EH (cell line): ENCODE measurements around the gene RAPGEF6.
"Not testable (repeated sequence)": the region's sequence is repeated elsewhere in the genome, so short reads cannot be mapped to it uniquely, and the experiment has no call there.

ENCODE experiments used
- DNase-seq: peaks from one replicate; pipeline ENCODE4 v3.0.0-alpha.2; 2015; ENCODE audit warnings: low read depth

Gene RAPGEF6

GRCh38 chr5:131505237-131505908 lies 129.7 kb downstream of the RAPGEF6 start:
- DNase-seq, result peak; percentile 64

- no peak for DNase-seq
Observed at GRCh38 chr5:131496400-131496713, 138.7 kb downstream of the RAPGEF6 start.

GRCh38 chr5:131495536-131496399 lies 139.3 kb downstream of the RAPGEF6 start:
- DNase-seq, result no peak

- peak; percentile 32 for DNase-seq
Observed at GRCh38 chr5:131491749-131492148, 143.3 kb downstream of the RAPGEF6 start.

GRCh38 chr5:131488463-131488862 lies 146.6 kb downstream of the RAPGEF6 start:
- peak; percentile 5 for DNase-seq

GRCh38 chr5:131487371-131487770 lies 147.7 kb downstream of the RAPGEF6 start:
- DNase-seq, result not testable (repeated sequence)

GRCh38 chr5:131482617-131483016 lies 152.4 kb downstream of the RAPGEF6 start:
- DNase-seq, result no peak

GRCh38 chr5:131481569-131481968 lies 153.5 kb downstream of the RAPGEF6 start:
- peak; percentile 30 for DNase-seq

GRCh38 chr5:131475541-131475941 lies 159.5 kb downstream of the RAPGEF6 start:
- DNase-seq, result peak; percentile 71

GRCh38 chr5:131473731-131474130 lies 161.3 kb downstream of the RAPGEF6 start:
- DNase-seq, result no peak

GRCh38 chr5:131466171-131466766 lies 168.8 kb downstream of the RAPGEF6 start:
- peak; percentile 73 for DNase-seq

- DNase-seq, result no peak
Observed at GRCh38 chr5:131463656-131464055, 171.4 kb downstream of the RAPGEF6 start.

- no peak for DNase-seq
Observed at GRCh38 chr5:131462454-131462853, 172.6 kb downstream of the RAPGEF6 start.

GRCh38 chr5:131461742-131462141 lies 173.3 kb downstream of the RAPGEF6 start:
- no peak for DNase-seq

- no peak for DNase-seq
Observed at GRCh38 chr5:131460867-131461572, 174.0 kb downstream of the RAPGEF6 start.

GRCh38 chr5:131460133-131460532 lies 174.9 kb downstream of the RAPGEF6 start:
- DNase-seq, result no peak

GRCh38 chr5:131459216-131459615 lies 175.8 kb downstream of the RAPGEF6 start:
- DNase-seq, result no peak

GRCh38 chr5:131457193-131457592 lies 177.8 kb downstream of the RAPGEF6 start:
- DNase-seq, result no peak

GRCh38 chr5:131450941-131451340 lies 184.1 kb downstream of the RAPGEF6 start:
- DNase-seq, result no peak

GRCh38 chr5:131441184-131441583 lies 193.8 kb downstream of the RAPGEF6 start:
- DNase-seq, result peak; percentile 12

GRCh38 chr5:131436081-131436480 lies 198.9 kb downstream of the RAPGEF6 start:
- no peak for DNase-seq

GRCh38 chr5:131433109-131433508 lies 201.9 kb downstream of the RAPGEF6 start:
- DNase-seq, result no peak
